Measurements from ENCODE around the gene ALDH7A1.

ALDH7A1 gene

GRCh38 chr5:126513302-126513701 lies 81.7 kb downstream of the ALDH7A1 start:
- Histone ChIP-seq H3K4me2 (ENCODE audit: low read length) (no peak overlapping the region), H3K79me2 (ENCODE audit: low read length) (no peaks in the 10 kb centered on the region), H3K4me1 (ENCODE audit: low read length) (peaks cover 8% of the 10 kb centered on the region; the same call in 1 of the 2 replicates), H3K36me3 (replicated peaks; ENCODE audit: low read depth, low read length) (no peaks in the 10 kb centered on the region), H3K27ac (ENCODE audit: low read length) (no peak overlapping the region), H3K9me3 (ENCODE audit: insufficient read depth, low read length) (no peaks in the 10 kb centered on the region), H3K9ac (ENCODE audit: low read length) (no peak overlapping the region), H3K27me3 (ENCODE audit: low read depth, low read length) (no peaks in the 10 kb centered on the region), H4K20me1 (ENCODE audit: insufficient read depth, low read length) (no peaks in the 10 kb centered on the region), H2AFZ (ENCODE audit: low read depth, low read length) (no peak overlapping the region), H3K4me3 (ENCODE audit: low read length) (no peak overlapping the region)
- TF ChIP-seq CTCF (IDR thresholded peaks at IDR 0.05; ENCODE audit: low read depth, low read length) (no peak), EZH2phosphoT487 (IDR thresholded peaks at IDR 0.05; ENCODE audit: low read depth) (no peak)

- no peaks in the 10 kb centered on the region for H3K27me3 ChIP-seq (ENCODE audit: low read depth, low read length)
- TF ChIP-seq EZH2phosphoT487 (IDR thresholded peaks at IDR 0.05; ENCODE audit: low read depth) (no peak), CTCF (IDR thresholded peaks at IDR 0.05; ENCODE audit: low read depth, low read length) (no peak)
- no peaks in the 10 kb centered on the region for H3K36me3 ChIP-seq (replicated peaks; ENCODE audit: low read depth, low read length)
- H3K4me3 ChIP-seq (ENCODE audit: low read length): no peak overlapping the region
- peaks cover 8% of the 10 kb centered on the region; the same call in 1 of the 2 replicates for H3K4me1 ChIP-seq (ENCODE audit: low read length)
- H3K4me2 ChIP-seq (ENCODE audit: low read length): no peak overlapping the region
- H2AFZ ChIP-seq (ENCODE audit: low read depth, low read length): no peak overlapping the region
- no peaks in the 10 kb centered on the region for H3K9me3 ChIP-seq (ENCODE audit: insufficient read depth, low read length)
- no peak overlapping the region for H3K9ac ChIP-seq (ENCODE audit: low read length)
- no peaks in the 10 kb centered on the region for H4K20me1 ChIP-seq (ENCODE audit: insufficient read depth, low read length)
- H3K27ac ChIP-seq (ENCODE audit: low read length): no peak overlapping the region
- H3K79me2 ChIP-seq (ENCODE audit: low read length): no peaks in the 10 kb centered on the region
Observed at GRCh38 chr5:126512451-126512850, 82.6 kb downstream of the ALDH7A1 start.

- Histone ChIP-seq H3K9me3 (ENCODE audit: insufficient read depth, low read length) (no peaks in the 10 kb centered on the region), H3K27me3 (ENCODE audit: low read depth, low read length) (no peaks in the 10 kb centered on the region), H2AFZ (ENCODE audit: low read depth, low read length) (no peak overlapping the region), H3K9ac (ENCODE audit: low read length) (no peak overlapping the region), H4K20me1 (ENCODE audit: insufficient read depth, low read length) (no peaks in the 10 kb centered on the region), H3K4me2 (ENCODE audit: low read length) (no peak overlapping the region), H3K4me1 (ENCODE audit: low read length) (peaks cover 8% of the 10 kb centered on the region; the same call in 1 of the 2 replicates), H3K27ac (ENCODE audit: low read length) (no peak overlapping the region), H3K4me3 (ENCODE audit: low read length) (no peak overlapping the region), H3K36me3 (replicated peaks; ENCODE audit: low read depth, low read length) (no peaks in the 10 kb centered on the region), H3K79me2 (ENCODE audit: low read length) (no peaks in the 10 kb centered on the region)
- TF ChIP-seq CTCF (IDR thresholded peaks at IDR 0.05; ENCODE audit: low read depth, low read length) (no peak), EZH2phosphoT487 (IDR thresholded peaks at IDR 0.05; ENCODE audit: low read depth) (no peak)
Observed at GRCh38 chr5:126511961-126512360, 83.1 kb downstream of the ALDH7A1 start.

GRCh38 chr5:126509339-126509738 lies 85.7 kb downstream of the ALDH7A1 start:
- TF ChIP-seq CTCF (IDR thresholded peaks at IDR 0.05; ENCODE audit: low read depth, low read length): no peak
- no peak for TF ChIP-seq EZH2phosphoT487 (IDR thresholded peaks at IDR 0.05; ENCODE audit: low read depth)
- Histone ChIP-seq H3K27me3 (ENCODE audit: low read depth, low read length) (no peaks in the 10 kb centered on the region), H3K4me3 (ENCODE audit: low read length) (no peak overlapping the region), H4K20me1 (ENCODE audit: insufficient read depth, low read length) (no peaks in the 10 kb centered on the region), H3K36me3 (replicated peaks; ENCODE audit: low read depth, low read length) (no peaks in the 10 kb centered on the region), H3K4me1 (ENCODE audit: low read length) (peaks cover 8% of the 10 kb centered on the region; the same call in 1 of the 2 replicates), H3K27ac (ENCODE audit: low read length) (no peak overlapping the region), H2AFZ (ENCODE audit: low read depth, low read length) (0 out of 2 replicates have a peak overlapping the region, but pooled peaks have one; percentile 4), H3K4me2 (ENCODE audit: low read length) (peak overlapping the region; percentile 30; the same call in 1 of the 2 replicates), H3K79me2 (ENCODE audit: low read length) (no peaks in the 10 kb centered on the region), H3K9ac (ENCODE audit: low read length) (no peak overlapping the region), H3K9me3 (ENCODE audit: insufficient read depth, low read length) (no peaks in the 10 kb centered on the region)

All from OCI-LY3 (cell line).